ENCODE measurements around the gene PXMP4. TPM values are rescaled to one million over a fixed set of nuclear protein-coding genes. Genes with fewer than 3 reads are reported as not detected.
A peak's percentile ranks its signal among the peaks of the same experiment; 100 is the strongest.

The PXMP4 gene
- polyA plus RNA-seq, 2 of the 4 experiments (the other 2 are of a cell fraction) = 4.5 to 6.6 TPM

- TF ChIP-seq REST (IDR thresholded peaks at IDR 0.05) (no peak), HES2 (IDR thresholded peaks at IDR 0.05) (no peak), PBX3 (IDR thresholded peaks at IDR 0.05) (peak; percentile 58), KDM5A (IDR thresholded peaks at IDR 0.05) (peak; percentile 83), POLR2A (IDR thresholded peaks at IDR 0.05; ENCODE audit: low read length) (peak; percentile 59), FOXS1 (CRISPR knock-in tag; IDR thresholded peaks at IDR 0.05) (no peak), EHF (CRISPR knock-in tag; IDR thresholded peaks at IDR 0.05) (no peak), NR3C1 (IDR thresholded peaks at IDR 0.05) (no peak), ELK1 (IDR thresholded peaks at IDR 0.05; ENCODE audit: low read depth, low read length) (no peak), NFE2L2 (conservative IDR thresholded peaks at IDR 0.05; ENCODE audit: low read length) (no peak), BHLHE40 (IDR thresholded peaks at IDR 0.05; ENCODE audit: low read depth, low read length) (no peak), EP300 (IDR thresholded peaks at IDR 0.05) (peak in 1 of 2 experiments; percentile 57; a peak in 2 of 5 replicates), JUN (IDR thresholded peaks at IDR 0.05) (peak; percentile 90 to 97; a peak in 4 of 5 replicates), RAD21 (conservative IDR thresholded peaks at IDR 0.05 in 1 of 2, IDR thresholded peaks at IDR 0.05 in 1 of 2) (no peak), GATA3 (IDR thresholded peaks at IDR 0.05; ENCODE audit: borderline replicate concordance) (no peak), TFCP2L1 (CRISPR knock-in tag; IDR thresholded peaks at IDR 0.05) (no peak), CBX8 (IDR thresholded peaks at IDR 0.05) (no peak), BCL3 (IDR thresholded peaks at IDR 0.05) (peak; percentile 91; the same call in 1 of the 3 replicates), CTCF (IDR thresholded peaks at IDR 0.05) (no peak), JUNB (IDR thresholded peaks at IDR 0.05) (0 out of 2 replicates have a peak, but pooled peaks have one; percentile 11), RNF2 (IDR thresholded peaks at IDR 0.05; ENCODE audit: borderline replicate concordance, low read depth) (no peak), CEBPB (IDR thresholded peaks at IDR 0.05) (no peak), HMGXB4 (CRISPR knock-in tag; IDR thresholded peaks at IDR 0.05; ENCODE audit: borderline replicate concordance) (no peak), SREBF2 (IDR thresholded peaks at IDR 0.05) (no peak), NPAS2 (CRISPR knock-in tag; IDR thresholded peaks at IDR 0.05; ENCODE audit: borderline replicate concordance) (no peak)
Measured at GRCh38 chr20:33732166-33732970, 12.3 kb upstream of the PXMP4 start (continued).

Data from A549 (cell line).